ENCODE results near the gene GFI1B. TPM values are rescaled to one million over a fixed set of nuclear protein-coding genes. Genes with fewer than 3 reads are reported as not detected.

Gene GFI1B
- total and polyA plus RNA-seq, 4 donors, result 0.05 to 53.6 TPM; not detected in 2

GRCh38 chr9:132986640-132987620, 8.4 kb downstream of the GFI1B start (continued):
- TF ChIP-seq ZBTB33 (IDR thresholded peaks at IDR 0.05), result no peak
- TF ChIP-seq YY1 (IDR thresholded peaks at IDR 0.05), result no peak
- TF ChIP-seq FOXA2 (IDR thresholded peaks at IDR 0.05), result no peak
- no peak for TF ChIP-seq GABPA (IDR thresholded peaks at IDR 0.05 in 1 of 2, conservative IDR thresholded peaks at IDR 0.05 in 1 of 2)
- no peak for TF ChIP-seq RAD21 (IDR thresholded peaks at IDR 0.05)
- TF ChIP-seq EGR1 (IDR thresholded peaks at IDR 0.05; ENCODE audit: low read depth in 2 of 2), result no peak
- TF ChIP-seq MAX (IDR thresholded peaks at IDR 0.05), result no peak
- TF ChIP-seq TAF1 (conservative IDR thresholded peaks at IDR 0.05), result no peak
- TF ChIP-seq RXRA (IDR thresholded peaks at IDR 0.05), result no peak

GRCh38 chr9:132988244-132989013, 9.9 kb downstream of the GFI1B start:
- no peak for TF ChIP-seq FOXA2 (IDR thresholded peaks at IDR 0.05)
- TF ChIP-seq FOXA1 (IDR thresholded peaks at IDR 0.05), result no peak
- TF ChIP-seq GABPA (IDR thresholded peaks at IDR 0.05 in 1 of 2, conservative IDR thresholded peaks at IDR 0.05 in 1 of 2), result no peak
- no peak overlapping the region for H3K27ac ChIP-seq (ENCODE audit: low read depth in 1 of 2, low read length in 2 of 2)
- H3K36me3 ChIP-seq (ENCODE audit: control insufficient read depth in 4 of 4, insufficient read depth in 3 of 4, low read depth in 1 of 4, low read length in 3 of 4), result no peaks in the 10 kb centered on the region
- H3K27me3 ChIP-seq (ENCODE audit: control insufficient read depth in 4 of 4, insufficient read depth in 4 of 4, low read length in 3 of 4), result peaks cover 0 to 2% (median 0%) of the 10 kb centered on the region in 4 donors
- no peak for DNase-seq (ENCODE audit: low spot score)
- whole genome bisulfite sequencing, result 82% methylated on average over 14 of the region's 14 CpGs
- no peaks in the 10 kb centered on the region for H3K9me3 ChIP-seq (ENCODE audit: control insufficient read depth in 4 of 4, low read length in 3 of 4)
- H3K4me3 ChIP-seq (ENCODE audit: low read depth in 1 of 3, low read length in 3 of 3), result no peak overlapping the region
- H3K9ac ChIP-seq (ENCODE audit: low read depth in 1 of 2, low read length in 2 of 2), result no peak overlapping the region
- no peaks in the 10 kb centered on the region for H3K4me1 ChIP-seq (ENCODE audit: control insufficient read depth in 4 of 4, insufficient read depth in 4 of 4, low read length in 3 of 4)

- H3K9ac ChIP-seq (ENCODE audit: low read depth in 1 of 2, low read length in 2 of 2), result no peak overlapping the region
- peaks cover 0 to 2% (median 0%) of the 10 kb centered on the region in 4 donors for H3K27me3 ChIP-seq (ENCODE audit: control insufficient read depth in 4 of 4, insufficient read depth in 4 of 4, low read length in 3 of 4)
- H3K9me3 ChIP-seq (ENCODE audit: control insufficient read depth in 4 of 4, low read length in 3 of 4), result no peaks in the 10 kb centered on the region
- H3K36me3 ChIP-seq (ENCODE audit: control insufficient read depth in 4 of 4, insufficient read depth in 3 of 4, low read depth in 1 of 4, low read length in 3 of 4), result no peaks in the 10 kb centered on the region
- no peaks in the 10 kb centered on the region for H3K4me1 ChIP-seq (ENCODE audit: control insufficient read depth in 4 of 4, insufficient read depth in 4 of 4, low read length in 3 of 4)
- no peak for DNase-seq (ENCODE audit: low spot score)
- H3K4me3 ChIP-seq (ENCODE audit: low read depth in 1 of 3, low read length in 3 of 3), result no peak overlapping the region
- no peak for TF ChIP-seq RAD21 (IDR thresholded peaks at IDR 0.05)
- no peak overlapping the region for H3K27ac ChIP-seq (ENCODE audit: low read depth in 1 of 2, low read length in 2 of 2)
- 93% methylated on average over 13 of the region's 13 CpGs for WGBS
Observed at GRCh38 chr9:132989014-132989310, 10.5 kb downstream of the GFI1B start.

GRCh38 chr9:132989414-132989996, 11.0 kb downstream of the GFI1B start:
- 90% methylated on average over 23 of the region's 23 CpGs for WGBS
- H3K4me1 ChIP-seq (ENCODE audit: control insufficient read depth in 4 of 4, insufficient read depth in 4 of 4, low read length in 3 of 4), result no peaks in the 10 kb centered on the region
- no peak overlapping the region for H3K27ac ChIP-seq (ENCODE audit: low read depth in 1 of 2, low read length in 2 of 2)
- peak; percentile 33 for DNase-seq (ENCODE audit: low spot score)
- no peak overlapping the region for H3K4me3 ChIP-seq (ENCODE audit: low read depth in 1 of 3, low read length in 3 of 3)
- TF ChIP-seq RXRA (IDR thresholded peaks at IDR 0.05) (no peak), ATF3 (IDR thresholded peaks at IDR 0.05) (no peak), JUND (IDR thresholded peaks at IDR 0.05) (no peak), REST (IDR thresholded peaks at IDR 0.05) (no peak), HNF4G (IDR thresholded peaks at IDR 0.05) (no peak), EGR1 (IDR thresholded peaks at IDR 0.05; ENCODE audit: low read depth in 2 of 2) (no peak), YY1 (IDR thresholded peaks at IDR 0.05) (no peak), ZBTB33 (IDR thresholded peaks at IDR 0.05) (no peak)
- no peaks in the 10 kb centered on the region for H3K36me3 ChIP-seq (ENCODE audit: control insufficient read depth in 4 of 4, insufficient read depth in 3 of 4, low read depth in 1 of 4, low read length in 3 of 4)
- H3K27me3 ChIP-seq (ENCODE audit: control insufficient read depth in 4 of 4, insufficient read depth in 4 of 4, low read length in 3 of 4), result peaks cover 0 to 2% (median 0%) of the 10 kb centered on the region in 4 donors
- H3K9ac ChIP-seq (ENCODE audit: low read depth in 1 of 2, low read length in 2 of 2), result no peak overlapping the region
- H3K9me3 ChIP-seq (ENCODE audit: control insufficient read depth in 4 of 4, low read length in 3 of 4), result no peaks in the 10 kb centered on the region
